Kidney capillary endothelial cell (primary cell): ENCODE measurements around the gene PTGES.

Source experiments
- DNase-seq: peaks from one replicate; pipeline ENCODE4 v3.0.0-alpha.2; 2018; ENCODE audit warnings: low spot score

PTGES gene

GRCh38 chr9:129740666-129741464, 12.0 kb downstream of the PTGES start:
- DNase-seq = no peak

GRCh38 chr9:129740174-129740573, 12.7 kb downstream of the PTGES start:
- no peak for DNase-seq

GRCh38 chr9:129739432-129739831, 13.4 kb downstream of the PTGES start:
- DNase-seq = no peak

GRCh38 chr9:129737479-129738274, 15.2 kb downstream of the PTGES start:
- peak; percentile 60 for DNase-seq

GRCh38 chr9:129736334-129736733, 16.5 kb downstream of the PTGES start:
- DNase-seq = no peak

GRCh38 chr9:129735546-129735945, 17.3 kb downstream of the PTGES start:
- DNase-seq = no peak

DNA sequence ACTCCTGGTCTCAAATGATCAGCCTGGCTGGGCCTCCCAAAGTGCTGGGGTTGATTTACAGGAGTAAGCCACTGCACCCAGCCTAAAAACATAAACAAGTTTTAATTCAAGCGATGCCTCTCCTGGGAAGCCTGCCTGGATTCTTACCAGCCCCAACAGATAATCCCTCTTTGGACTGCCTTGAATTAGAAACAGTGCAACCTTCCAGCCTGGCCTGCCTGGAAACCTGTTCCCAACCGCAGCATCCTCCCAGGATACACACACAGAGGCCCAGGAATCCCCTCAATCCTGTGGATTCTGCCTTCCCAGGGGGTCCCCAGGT, 19.2 kb downstream of the PTGES start:
- DNase-seq = no peak

GRCh38 chr9:129732946-129733631, 19.8 kb downstream of the PTGES start:
- no peak for DNase-seq

DNA sequence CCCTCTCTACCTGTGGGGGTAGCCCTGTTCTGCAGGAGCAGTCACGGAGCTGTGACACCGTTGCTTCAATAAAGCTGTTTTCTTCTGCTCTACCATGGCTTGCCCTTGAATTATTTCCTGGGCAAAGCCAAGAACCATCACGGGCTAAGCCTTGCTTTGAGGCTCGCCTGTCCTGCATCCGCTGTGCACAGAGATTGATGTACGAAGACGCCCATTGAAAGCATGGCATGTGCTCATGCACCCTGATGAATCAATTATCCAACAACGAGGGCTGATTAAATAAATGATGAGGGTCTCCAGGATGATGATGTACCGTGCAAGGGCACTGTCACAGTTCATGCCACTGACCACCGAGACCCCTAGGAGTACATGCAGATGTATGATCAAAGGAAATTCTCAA, 20.7 kb downstream of the PTGES start:
- DNase-seq = no peak

GRCh38 chr9:129731477-129732085, 21.3 kb downstream of the PTGES start:
- no peak for DNase-seq

GRCh38 chr9:129728744-129729143, 24.1 kb downstream of the PTGES start:
- DNase-seq = no peak

- peak; percentile 51 for DNase-seq
These were observed 26.3 kb downstream of the PTGES start for GRCh38 chr9:129726322-129727160.

DNA sequence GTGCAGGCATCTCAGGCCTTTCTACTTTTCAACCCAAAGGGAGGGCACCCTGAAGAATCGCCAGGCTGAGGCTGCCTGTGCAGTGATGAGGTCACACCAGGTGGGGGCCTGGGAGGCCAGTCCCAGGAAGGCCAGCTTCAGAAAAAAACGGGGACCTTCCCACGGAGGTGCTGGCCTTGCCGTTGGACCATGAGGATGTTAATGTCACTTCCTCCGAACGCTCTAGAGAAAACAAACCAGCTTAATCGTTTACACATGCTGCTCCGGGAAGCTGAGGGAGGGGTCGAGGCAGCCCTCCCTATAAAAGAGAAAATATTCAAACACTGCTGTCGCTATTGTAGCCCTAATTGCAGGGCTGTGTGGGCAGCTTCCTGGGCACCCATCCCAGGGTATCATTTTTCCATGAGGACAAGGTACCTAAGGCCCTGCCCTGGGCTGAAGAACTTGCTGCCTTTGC, 27.0 kb downstream of the PTGES start:
- no peak for DNase-seq

DNA sequence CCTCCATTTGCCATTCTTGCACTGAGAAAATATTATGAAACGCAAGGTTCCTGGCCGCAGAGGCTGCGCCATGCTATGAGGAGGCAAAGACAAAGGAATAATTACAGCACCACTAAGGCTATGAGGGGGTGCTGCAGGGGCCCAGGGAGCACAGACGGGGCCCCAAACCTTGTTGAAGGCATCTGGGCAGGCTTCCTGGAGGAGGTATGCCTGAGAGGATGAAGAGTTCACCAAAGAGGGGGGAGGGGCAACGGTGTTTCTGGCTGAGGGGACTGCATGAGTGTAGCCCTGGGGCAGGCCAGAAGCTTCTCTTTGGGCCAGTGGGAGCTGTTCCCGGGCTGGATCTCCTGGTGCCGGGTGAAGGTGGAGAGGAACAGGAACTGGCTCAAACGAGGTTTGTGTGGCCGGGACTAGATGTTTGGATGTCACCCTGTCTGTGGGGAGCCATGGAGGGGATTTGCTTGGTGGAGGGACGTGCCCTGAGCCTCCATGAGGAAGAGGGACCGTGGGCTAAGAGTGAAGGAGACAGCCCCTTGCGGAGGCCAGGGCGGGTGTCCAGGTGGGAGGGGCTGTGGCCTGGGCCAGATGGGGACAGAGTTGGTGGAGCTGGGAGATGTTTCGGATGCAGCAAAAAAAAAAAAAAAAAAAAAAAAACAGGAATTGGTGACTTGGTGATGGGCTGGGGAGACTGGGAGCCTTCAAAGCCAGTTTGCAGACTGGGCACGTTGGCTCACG, 28.2 kb downstream of the PTGES start:
- no peak for DNase-seq

DNA sequence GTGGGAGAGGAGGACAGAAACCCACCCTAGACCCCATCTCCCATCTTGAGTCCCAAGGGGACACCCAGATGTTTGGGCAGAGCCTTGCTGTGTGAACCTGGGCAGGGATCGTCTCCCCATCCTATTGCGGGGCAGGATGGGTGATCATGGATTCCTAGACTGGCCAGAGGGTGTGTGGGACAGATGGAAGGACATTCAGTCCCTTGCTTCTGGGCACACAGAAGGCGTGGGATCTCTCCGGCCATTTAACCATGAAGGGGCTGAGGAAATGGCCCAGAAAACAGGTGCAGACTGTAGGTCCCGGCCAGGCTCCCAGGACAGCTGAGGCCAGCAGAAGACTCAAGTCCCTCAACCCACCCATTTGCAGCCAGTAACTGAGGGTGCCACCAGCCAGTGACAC, 29.9 kb downstream of the PTGES start:
- DNase-seq = no peak

GRCh38 chr9:129720865-129721545, 31.8 kb downstream of the PTGES start:
- DNase-seq = no peak

DNA sequence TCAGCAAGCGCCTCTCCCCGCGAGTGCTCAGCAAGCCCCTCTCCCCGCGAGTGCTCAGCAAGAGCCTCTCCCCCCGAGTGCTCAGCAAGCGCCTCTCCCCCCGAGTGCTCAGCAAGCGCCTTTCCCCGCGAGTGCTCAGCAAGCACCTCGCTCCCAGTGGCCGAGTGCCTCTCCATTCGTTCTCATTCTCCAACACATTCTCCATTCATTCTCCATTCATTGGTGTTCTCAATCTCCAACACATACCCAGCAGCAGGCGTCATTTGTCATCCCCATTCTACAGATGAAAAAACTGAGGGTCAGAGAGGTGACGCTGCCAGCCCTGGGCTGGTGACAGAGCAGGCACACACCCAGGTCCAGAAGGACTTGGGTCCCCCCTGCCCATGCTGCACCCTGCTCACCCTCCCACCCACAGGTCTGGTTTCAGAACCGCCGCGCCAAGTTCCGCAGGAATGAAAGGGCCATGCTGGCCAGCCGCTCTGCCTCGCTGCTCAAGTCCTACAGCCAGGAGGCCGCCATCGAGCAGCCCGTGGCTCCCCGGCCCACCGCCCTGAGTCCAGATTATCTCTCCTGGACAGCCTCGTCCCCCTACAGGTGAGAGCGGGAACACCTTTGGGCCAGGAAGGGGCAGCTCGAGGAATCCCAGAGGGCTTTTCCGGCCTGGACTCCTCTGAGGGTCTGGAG, 32.5 kb downstream of the PTGES start:
- no peak for DNase-seq

DNA sequence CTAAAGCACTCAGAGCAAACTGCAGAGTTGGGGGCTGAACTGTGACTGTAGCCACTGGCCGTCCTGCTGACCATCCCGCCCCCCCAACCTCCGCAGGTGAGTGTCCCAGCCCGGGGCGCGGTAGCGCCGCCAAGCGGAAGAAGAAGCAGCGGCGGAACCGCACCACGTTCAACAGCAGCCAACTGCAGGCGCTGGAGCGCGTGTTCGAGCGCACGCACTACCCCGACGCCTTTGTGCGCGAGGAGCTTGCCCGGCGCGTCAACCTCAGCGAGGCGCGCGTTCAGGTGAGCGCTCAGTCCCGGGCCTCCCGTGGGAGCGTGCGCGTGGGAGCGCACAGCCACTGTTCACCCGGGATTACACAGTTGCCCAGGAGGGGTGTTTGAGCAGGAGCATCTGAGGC, 33.7 kb downstream of the PTGES start:
- no peak for DNase-seq

DNA sequence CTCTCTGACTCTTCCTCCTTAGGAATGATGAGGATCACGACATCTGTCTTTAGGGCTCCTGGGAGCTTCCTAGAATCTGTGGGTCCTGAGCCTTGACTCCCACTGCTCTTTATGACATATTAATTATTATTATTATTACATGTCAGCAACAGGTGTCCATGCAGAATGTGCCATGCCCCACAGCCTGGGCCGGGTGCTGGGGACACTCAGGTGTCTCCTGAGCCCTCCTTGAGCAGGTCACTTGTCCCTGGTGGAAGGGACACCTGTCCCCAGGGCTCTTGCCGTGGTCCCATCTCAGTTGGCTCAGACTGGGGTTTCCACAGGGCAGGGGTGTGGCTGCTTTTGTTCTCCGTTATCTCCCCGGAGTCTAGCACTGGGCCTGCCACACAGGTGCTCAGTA, 34.2 kb downstream of the PTGES start:
- DNase-seq = no peak

- DNase-seq = no peak
These were observed 34.9 kb downstream of the PTGES start for GRCh38 chr9:129717991-129718390.
